ENCODE measurements around the gene RNU5B-1.

The RNU5B-1 gene

DNA sequence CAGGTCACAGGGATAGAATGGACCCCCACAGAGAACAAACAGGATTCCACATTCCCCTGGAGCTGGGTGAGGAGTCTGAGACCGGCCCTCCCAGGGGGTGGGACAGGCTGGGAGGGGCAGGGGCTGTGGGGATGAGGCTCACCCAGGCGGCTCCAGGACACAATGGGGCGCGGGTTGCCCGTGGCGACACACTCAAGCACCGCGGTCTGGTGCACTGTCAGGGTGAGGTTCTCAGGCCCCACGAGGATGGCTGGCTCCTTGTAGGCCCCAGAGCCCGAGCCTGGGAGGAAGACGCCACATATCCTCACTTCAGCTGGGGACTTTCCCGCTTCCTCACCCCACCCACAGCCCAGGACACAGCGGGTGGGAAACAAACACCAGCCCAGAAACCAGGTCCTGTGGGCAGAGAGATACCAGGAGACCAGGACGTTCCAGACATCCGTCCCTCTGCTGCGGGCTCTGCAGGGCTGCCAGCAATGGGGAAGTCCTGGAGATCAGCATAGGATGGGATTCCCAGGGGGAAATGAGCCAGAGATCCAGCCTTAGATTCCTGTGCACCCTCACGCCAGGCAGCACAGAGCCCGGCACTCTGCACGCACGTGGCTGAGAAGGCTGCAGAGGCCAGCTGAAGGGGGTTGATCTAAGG is 30.2 kb downstream of the RNU5B-1 start:
- H3K27ac ChIP-seq (replicated peaks) = no peak overlapping the region
- H3K27me3 ChIP-seq (ENCODE audit: insufficient read depth, poor library complexity, severe bottlenecking) = peaks cover 2% of the 10 kb centered on the region
- no peak for TF ChIP-seq GABPA (IDR thresholded peaks at IDR 0.05; ENCODE audit: low read depth)
- H3K4me3 ChIP-seq (replicated peaks; ENCODE audit: insufficient read depth, low read length) = no peak overlapping the region
- no peak for DNase-seq (ENCODE audit: low read depth in 1 of 2, low spot score in 1 of 2)

DNA sequence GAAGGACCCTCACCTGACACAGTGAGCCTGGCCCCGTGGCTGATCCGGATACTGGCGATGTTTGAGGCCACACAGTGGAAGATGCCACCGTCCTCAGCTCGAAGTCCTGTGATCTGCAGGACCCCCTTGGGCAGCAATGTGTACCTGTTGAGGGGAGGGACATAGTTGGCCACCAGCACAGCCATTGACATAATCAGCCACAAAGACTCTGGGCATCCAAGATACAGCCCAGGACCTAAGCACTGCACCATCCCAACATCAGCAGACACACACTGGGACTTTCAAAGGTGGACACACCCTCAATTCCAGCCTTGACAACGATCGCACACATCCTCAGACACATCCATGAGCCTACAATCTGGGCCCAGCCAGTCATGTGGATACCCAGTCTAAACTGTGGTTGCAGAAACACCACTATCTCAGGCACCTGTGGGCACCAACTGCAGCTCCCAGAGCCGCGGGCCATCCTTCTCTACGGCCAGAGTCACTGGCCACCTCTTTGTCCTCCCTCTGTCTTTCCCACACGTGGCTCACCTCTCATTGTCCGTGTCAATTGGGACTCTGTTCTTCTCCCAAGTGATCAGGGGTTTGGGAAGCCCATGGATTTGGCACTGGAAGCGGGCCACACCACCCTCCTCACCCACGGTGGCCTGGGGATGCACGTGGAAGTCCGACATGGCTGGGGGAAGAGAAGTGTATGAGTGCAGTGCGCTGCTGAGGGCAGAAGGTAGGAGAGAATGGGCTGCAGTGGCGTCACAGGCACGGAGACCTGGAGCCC is 31.0 kb downstream of the RNU5B-1 start:
- Histone ChIP-seq H3K27me3 (ENCODE audit: insufficient read depth, poor library complexity, severe bottlenecking) (peaks cover 2% of the 10 kb centered on the region), H3K4me3 (replicated peaks; ENCODE audit: insufficient read depth, low read length) (no peak overlapping the region), H3K27ac (replicated peaks) (no peak overlapping the region)
- no peak for DNase-seq (ENCODE audit: low read depth in 1 of 2, low spot score in 1 of 2)
- TF ChIP-seq, protein P1, sequence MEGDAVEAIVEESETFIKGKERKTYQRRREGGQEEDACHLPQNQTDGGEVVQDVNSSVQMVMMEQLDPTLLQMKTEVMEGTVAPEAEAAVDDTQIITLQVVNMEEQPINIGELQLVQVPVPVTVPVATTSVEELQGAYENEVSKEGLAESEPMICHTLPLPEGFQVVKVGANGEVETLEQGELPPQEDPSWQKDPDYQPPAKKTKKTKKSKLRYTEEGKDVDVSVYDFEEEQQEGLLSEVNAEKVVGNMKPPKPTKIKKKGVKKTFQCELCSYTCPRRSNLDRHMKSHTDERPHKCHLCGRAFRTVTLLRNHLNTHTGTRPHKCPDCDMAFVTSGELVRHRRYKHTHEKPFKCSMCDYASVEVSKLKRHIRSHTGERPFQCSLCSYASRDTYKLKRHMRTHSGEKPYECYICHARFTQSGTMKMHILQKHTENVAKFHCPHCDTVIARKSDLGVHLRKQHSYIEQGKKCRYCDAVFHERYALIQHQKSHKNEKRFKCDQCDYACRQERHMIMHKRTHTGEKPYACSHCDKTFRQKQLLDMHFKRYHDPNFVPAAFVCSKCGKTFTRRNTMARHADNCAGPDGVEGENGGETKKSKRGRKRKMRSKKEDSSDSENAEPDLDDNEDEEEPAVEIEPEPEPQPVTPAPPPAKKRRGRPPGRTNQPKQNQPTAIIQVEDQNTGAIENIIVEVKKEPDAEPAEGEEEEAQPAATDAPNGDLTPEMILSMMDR (IDR thresholded peaks at IDR 0.05; ENCODE audit: insufficient read depth, low read length) = no peak
- TF ChIP-seq GABPA (IDR thresholded peaks at IDR 0.05; ENCODE audit: low read depth) (no peak), POLR2AphosphoS5 (IDR thresholded peaks at IDR 0.05; ENCODE audit: low read depth) (no peak), SPI1 (IDR thresholded peaks at IDR 0.05; ENCODE audit: borderline replicate concordance, low read depth) (no peak)
- TF ChIP-seq, protein P2, sequence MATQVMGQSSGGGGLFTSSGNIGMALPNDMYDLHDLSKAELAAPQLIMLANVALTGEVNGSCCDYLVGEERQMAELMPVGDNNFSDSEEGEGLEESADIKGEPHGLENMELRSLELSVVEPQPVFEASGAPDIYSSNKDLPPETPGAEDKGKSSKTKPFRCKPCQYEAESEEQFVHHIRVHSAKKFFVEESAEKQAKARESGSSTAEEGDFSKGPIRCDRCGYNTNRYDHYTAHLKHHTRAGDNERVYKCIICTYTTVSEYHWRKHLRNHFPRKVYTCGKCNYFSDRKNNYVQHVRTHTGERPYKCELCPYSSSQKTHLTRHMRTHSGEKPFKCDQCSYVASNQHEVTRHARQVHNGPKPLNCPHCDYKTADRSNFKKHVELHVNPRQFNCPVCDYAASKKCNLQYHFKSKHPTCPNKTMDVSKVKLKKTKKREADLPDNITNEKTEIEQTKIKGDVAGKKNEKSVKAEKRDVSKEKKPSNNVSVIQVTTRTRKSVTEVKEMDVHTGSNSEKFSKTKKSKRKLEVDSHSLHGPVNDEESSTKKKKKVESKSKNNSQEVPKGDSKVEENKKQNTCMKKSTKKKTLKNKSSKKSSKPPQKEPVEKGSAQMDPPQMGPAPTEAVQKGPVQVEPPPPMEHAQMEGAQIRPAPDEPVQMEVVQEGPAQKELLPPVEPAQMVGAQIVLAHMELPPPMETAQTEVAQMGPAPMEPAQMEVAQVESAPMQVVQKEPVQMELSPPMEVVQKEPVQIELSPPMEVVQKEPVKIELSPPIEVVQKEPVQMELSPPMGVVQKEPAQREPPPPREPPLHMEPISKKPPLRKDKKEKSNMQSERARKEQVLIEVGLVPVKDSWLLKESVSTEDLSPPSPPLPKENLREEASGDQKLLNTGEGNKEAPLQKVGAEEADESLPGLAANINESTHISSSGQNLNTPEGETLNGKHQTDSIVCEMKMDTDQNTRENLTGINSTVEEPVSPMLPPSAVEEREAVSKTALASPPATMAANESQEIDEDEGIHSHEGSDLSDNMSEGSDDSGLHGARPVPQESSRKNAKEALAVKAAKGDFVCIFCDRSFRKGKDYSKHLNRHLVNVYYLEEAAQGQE (IDR thresholded peaks at IDR 0.05; ENCODE audit: insufficient replicate concordance, low read depth) = no peak

DNA sequence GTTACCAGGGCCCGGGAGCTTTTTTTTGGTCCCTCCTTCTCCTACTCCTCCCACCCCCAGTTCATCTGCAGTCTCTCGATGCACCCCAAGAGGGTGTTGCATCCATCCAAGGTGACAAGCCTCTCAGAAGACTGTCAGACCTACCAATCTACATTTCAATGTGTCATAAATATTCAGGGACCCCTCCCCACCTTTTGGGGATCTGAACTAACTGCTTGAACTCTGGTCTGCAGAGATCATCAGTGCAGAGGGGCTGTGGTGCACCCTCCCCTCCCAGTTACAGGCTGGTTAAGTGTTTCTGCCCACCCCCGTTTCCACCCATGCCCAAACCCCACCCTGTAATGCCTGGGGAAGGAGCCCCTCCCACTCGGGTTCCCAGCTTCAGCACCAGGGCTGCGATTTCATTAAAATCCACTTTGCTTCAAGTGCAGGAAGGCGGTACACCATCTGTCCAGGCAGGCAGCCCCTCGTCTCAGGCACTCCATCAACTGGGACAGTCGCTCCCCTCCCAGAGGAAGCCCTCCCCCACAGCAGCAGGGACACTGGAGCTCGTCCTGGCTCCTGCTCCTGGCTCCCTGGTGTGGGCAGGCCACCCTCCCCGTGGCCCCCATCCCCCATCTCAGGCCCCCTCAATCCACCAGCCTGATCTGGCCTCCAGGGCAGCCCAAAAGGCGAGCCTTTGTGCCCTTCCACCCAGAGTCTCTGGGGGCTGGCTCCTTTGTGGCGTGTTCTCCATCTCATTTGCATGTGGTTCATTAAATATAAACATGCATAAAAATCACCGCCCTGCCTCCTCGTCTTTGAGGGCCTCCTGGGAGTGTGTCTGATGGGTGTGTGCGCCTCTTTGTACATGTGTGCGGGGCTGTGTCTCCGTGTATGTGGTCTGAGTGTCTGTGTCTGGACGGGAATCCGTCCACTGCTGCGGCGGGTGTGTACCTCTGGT is 32.3 kb downstream of the RNU5B-1 start:
- Histone ChIP-seq H3K4me3 (replicated peaks; ENCODE audit: insufficient read depth, low read length) (no peak overlapping the region), H3K27me3 (ENCODE audit: insufficient read depth, poor library complexity, severe bottlenecking) (peaks cover 7% of the 10 kb centered on the region)

More for the DNA sequence above, 32.3 kb downstream of the RNU5B-1 start:
- no peak overlapping the region for H3K27ac ChIP-seq (replicated peaks)
- no peak for TF ChIP-seq GABPA (IDR thresholded peaks at IDR 0.05; ENCODE audit: low read depth)
- TF ChIP-seq, protein P2 (IDR thresholded peaks at IDR 0.05; ENCODE audit: insufficient replicate concordance, low read depth) = no peak
- TF ChIP-seq POLR2AphosphoS5 (IDR thresholded peaks at IDR 0.05; ENCODE audit: low read depth) = no peak
- TF ChIP-seq, protein P1 (IDR thresholded peaks at IDR 0.05; ENCODE audit: insufficient read depth, low read length) = no peak
- TF ChIP-seq SPI1 (IDR thresholded peaks at IDR 0.05; ENCODE audit: borderline replicate concordance, low read depth) = no peak
- no peak for DNase-seq (ENCODE audit: low read depth in 1 of 2, low spot score in 1 of 2)
